ENCODE results near the gene HMX1.

HMX1 gene

GRCh38 chr4:8817096-8817812 is 54.4 kb downstream of the HMX1 start:
- FAIRE-seq, result no peak
